HG02610 (cell line): ENCODE results near the gene MYDGF.
"Not testable (repeated sequence)": the region's sequence is repeated elsewhere in the genome, so short reads cannot be mapped to it uniquely, and the experiment has no call there.

Source experiments
- ATAC-seq: cut with Tn5 transposase; IDR thresholded peaks from one replicate; pipeline ENCODE4 v1.9.1; 2021; ENCODE audit warnings: mild to moderate bottlenecking, moderate library complexity; ENCODE audit not compliant: unreplicated experiment

Gene MYDGF

GRCh38 chr19:4701557-4701956 is 31.4 kb upstream of the MYDGF start:
- ATAC-seq: no peak

- no peak for ATAC-seq
Measured at GRCh38 chr19:4700693-4700970, 30.5 kb upstream of the MYDGF start.

GRCh38 chr19:4699826-4700692 is 29.9 kb upstream of the MYDGF start:
- no peak for ATAC-seq

DNA sequence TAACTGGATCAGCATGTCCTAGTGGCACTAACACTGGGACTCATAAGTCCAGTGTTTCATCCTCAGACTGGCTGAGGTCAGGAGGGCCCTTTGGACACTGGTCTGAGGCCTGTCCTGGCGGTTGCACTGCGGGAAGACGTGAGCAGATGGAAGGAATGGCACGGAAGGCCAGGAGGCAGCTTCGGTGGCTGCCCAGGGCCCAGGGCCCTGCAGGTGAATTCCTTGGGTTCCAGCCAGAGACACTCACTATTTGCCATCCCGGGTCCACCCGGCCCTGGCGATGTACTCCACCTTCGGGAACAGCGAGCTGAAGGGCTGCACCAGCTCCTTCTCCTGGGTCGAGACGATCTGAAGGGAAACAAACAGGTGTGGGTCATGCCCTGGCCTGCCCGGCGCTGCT is 27.2 kb upstream of the MYDGF start:
- no peak for ATAC-seq

- ATAC-seq: no peak
Measured at GRCh38 chr19:4695224-4695731, 25.1 kb upstream of the MYDGF start.

- ATAC-seq: no peak
Measured at GRCh38 chr19:4694211-4694987, 24.3 kb upstream of the MYDGF start.

DNA sequence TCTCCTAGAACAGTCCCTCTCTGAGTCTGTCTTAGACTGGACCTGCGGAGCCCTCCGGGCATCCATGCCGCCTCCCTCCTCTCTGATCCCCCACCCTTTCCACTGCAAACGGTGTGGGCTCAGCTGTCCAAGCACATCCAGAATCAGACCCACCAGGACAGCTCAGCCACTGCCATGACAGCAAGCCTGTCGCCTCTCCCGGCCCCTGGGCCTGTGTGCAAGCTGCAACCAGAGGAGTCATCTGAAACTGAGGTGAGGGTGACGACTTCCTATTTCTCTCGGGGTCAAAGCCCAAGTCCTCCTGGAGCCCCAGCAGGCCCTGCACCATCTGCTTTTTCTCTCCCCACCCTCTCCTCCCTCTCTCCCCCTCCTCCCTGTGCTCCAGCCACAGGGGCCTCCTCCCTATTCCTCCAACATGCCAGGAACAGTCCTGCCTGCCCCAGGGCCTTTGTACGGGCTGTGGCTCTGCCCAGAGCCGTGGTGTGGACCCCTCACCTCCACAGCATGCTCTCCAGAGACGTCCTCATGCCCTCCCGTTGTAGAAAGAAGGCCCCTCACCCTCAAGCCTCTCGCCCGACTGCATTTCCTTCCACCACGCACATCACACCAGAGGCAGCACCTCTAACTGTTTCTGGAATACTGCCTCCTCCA is 23.5 kb upstream of the MYDGF start:
- no peak for ATAC-seq

DNA sequence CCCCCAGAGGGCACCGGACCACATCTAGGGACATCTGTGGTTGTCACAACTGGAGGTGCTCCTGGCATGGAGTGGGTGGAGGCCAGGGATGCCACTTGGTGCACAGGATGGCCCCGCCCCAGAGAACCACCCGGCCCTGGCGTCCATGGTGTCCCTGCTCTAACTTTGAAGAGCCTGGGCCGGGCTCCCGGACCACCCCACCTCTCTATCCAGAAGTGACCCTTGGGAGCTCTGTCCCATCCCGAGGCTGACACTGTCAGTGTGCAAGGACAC is 22.9 kb upstream of the MYDGF start:
- no peak for ATAC-seq

DNA sequence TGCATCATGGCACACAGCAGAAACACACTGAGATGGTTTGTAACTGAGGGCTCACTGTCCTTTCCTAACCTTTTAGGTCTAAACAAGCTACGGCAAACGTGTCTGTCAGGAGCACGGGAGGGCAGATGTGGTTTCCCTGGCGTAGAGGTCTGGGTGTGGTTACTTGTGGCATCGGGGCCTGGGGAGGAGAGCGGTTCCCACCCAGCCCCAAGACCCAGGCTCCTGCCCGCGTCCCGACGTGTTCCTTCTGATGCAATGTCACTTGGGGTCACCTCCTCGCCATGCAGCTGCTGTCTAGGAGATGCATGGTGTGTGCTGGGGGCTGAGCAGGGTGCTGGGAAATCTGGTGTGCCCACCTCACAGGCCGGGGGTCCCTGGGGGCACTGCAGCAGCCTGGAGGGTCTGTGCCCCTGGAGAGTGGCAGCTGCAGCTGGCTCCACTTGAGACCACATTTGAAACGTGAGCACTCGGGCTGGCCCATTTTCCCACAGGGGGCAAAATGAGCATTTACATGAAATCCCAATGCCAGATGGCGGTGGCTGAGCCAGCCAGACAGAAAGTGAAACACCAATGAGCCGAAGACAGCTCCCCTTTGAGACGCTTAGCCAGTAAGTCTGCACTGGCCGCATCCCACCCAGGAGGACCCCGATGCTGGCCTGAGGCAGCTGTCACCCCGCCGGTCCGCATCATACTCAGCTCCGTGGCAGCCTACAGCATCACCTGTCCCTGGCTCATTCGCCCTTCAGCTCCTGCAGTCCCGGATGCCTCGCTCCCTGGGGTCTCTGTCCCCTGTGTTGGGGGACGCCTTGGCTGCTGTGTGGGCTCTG is 22.3 kb upstream of the MYDGF start:
- no peak for ATAC-seq

GRCh38 chr19:4691373-4691772 is 21.2 kb upstream of the MYDGF start:
- ATAC-seq: no peak

- ATAC-seq: no peak
Measured at GRCh38 chr19:4690361-4690760, 20.2 kb upstream of the MYDGF start.

DNA sequence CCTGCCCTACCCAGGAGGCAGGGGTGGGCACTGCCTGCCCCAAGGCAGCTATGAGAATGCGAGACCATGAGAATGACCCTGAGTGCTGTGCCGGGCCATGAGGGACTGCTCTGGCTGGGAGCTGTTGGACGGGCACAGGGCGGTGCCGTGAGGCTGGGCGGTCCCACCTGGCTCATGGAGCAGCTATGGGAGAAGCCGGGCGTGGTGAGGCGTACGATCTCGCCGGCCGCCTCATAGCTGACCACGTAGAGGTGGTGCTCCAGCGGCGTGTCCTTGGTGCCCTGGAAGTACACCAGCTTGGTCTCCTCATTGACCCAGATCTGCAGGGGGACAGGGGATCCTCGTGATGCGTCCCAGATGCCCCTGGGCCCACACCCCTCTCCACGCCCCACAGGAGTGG is 19.3 kb upstream of the MYDGF start:
- no peak for ATAC-seq

DNA sequence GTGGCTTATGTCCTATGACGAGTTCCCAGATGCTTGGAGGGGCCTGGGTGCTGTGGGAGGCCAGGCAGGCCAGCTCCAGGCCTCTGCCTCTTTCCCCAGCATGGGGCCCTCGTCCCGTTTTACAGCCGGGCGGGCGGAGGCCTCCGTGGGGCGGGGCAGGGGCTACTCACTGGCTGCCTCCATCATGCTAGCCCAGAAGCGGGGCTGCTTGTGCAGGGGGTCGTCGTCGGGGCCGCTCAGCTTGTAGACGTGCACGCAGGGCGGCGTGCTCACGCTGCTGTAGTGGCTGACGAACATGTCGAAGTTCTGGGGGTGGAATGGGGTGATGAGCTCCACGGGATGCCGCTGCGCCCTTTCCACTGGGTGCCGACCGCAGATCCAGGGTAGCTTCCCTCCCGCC is 18.4 kb upstream of the MYDGF start:
- no peak for ATAC-seq

DNA sequence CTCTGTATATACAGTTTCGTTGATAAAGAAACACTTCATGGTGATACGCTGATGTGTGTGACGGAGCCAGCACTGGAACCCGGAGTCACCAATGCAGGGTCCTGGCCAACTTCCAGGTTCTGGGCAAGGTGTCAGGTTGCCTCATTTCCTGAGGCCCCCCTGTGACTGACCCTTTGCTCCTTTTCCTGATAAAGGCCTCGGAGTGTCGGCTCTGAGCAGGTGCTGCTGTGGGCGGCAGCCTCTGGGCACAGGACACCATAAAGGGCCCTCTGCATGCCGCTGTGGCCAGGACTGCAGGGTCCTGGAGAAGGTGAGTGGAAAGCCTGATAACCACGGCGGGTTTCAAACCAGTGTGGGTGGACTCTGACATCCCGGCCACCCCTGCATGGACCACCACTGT is 17.3 kb upstream of the MYDGF start:
- ATAC-seq: no peak

DNA sequence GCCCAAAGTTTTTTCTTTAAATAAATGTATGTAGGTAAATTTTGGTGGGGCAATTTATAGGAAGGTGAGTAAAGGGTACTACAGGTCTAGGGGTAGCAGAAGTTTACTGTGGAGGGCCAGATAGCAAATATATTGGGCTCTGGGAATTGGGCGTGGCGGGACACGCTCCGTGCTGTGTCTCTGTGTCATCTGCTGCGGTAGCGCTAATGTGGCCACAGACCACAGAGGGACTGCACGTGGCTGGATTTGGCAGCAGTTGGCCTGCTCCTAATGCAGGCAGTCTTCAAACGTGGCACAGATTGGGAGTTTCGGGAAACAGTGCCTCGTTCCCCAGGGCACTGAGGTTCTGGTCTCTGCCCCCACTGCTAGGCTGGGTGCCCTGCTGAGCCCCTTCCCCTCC is 16.6 kb upstream of the MYDGF start:
- no peak for ATAC-seq

DNA sequence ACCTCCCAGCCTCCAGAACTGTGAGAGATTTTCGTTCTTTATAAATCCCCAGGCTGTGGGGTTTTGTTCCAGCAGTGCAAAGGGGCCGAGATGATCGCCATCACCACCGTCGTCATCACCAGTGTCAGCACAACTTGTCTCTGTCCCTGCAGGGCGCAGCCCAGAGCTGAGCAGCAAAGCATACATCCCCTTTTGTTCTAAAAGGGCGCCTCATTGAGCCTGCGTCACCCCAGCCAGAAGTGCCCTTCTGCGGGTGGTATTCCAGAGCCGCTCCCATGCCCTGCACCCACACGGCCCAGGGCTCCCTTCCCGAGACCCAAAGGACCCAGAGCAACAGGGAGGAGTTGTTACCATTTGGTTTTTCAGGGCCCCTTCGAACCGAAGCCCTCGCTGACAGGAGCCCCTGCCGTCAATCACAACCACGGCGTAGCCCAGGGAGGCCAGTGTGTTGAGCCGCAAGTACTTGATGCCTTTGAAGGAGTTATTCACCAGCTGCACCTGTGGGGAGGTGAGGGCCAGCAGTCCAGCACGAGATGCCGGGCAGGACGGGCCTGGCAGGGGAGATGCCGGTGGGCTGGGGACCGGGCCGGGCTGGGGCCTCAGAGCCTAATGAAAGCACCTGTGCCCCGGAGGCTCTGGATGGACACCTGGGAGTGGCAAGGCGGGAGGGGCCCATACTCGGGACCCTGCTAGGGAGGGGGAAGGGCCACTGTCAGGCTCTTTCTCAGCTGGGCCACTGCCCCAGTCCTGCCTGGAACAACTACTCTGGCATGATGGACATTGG is 14.4 kb upstream of the MYDGF start:
- ATAC-seq: no peak

DNA sequence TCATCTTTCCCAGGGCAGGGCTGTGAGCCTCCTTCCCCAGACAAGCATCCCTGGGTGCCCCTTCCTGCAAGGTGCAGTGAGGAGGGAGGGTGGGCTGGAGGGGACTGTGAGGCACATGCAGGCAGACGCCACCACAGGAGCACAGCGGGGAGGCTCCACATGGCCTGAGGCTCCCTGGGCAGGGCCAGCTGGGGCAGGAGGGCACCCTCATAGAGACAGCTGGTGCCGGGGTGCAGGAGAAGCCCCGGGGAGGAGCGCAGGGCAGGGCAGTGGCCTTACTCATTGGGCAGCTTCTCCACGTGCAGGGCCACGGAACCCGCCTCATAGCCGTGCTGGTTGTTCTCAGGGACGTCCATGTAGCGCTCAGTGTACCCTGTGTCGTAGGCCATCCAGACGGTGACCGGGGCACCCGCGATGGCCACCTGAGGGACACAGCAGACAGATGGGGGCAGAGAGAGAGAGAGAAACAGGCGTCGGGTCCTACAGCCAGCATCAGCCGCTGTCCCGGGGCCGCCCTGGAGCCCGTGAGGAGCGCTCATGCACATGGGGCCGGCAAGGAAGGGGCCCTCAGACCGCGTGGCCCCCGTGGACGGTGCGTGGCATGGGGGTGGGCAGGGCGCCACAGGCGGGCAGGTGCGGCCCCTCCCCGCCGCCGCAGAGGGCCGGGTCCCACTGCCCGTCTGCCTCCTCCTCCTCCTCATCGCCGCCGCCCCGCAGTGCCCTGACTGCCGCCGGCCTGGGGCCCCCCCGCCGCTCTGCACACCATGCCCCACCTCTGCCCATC is 12.5 kb upstream of the MYDGF start:
- no peak for ATAC-seq

- ATAC-seq: not testable (repeated sequence)
Measured at GRCh38 chr19:4680021-4680420, 9.9 kb upstream of the MYDGF start.

DNA sequence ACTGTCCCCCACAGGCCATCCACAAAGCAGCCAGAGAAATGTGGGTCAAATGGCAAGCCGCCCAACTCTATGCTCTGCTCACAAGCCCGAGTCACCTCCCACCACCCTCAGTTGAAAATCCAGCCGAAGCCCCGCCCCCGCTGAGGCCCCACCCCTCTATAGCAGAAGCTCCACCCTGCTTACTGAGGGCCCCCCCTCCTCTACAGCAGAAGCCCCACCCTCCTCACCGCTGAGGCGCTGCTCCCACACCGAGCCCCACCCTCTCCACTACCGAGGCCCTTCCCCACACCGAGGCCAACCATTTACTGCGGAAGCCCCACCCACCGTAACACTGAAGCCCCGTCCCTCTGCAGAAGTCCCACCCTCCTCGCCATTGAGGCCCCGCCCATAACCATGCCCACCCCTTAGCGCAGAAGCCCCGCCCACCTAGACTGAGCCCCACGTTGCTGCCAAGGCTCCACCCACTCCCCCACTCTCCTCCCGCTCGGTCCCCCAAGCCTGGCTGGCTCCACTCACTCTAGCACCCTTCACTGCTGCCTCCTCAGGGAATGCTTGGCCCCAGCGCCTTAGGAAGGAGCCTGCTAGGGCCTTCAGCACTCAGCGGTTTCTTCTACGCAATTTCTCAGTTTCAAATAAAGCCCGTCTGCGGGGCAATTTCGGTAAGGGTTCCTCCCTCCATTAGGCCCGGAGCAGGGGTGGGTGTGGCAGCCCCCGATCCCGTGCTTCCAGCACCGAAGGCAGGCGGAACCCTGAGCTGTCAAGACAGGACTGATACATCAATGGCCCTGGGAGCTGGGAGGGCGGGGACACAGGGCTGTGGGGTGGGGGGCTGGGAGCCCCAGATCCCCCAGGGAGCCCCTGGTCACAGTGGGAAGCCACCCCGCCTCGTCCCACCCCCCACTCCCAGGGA is 9.0 kb upstream of the MYDGF start:
- ATAC-seq: no peak
